Activated naive CD4-positive, alpha-beta T cell treated with anti-CD3 and anti-CD28 coated beads, Interleukin-2, amount 50 U/mL, for 72 hours (primary cell): ENCODE results near the gene ATP6V0A1. TPM values are rescaled to one million over a fixed set of nuclear protein-coding genes. Genes with fewer than 3 reads are reported as not detected.

Experiments used
- ATAC-seq, 2 donors: fragments of 150-1000 bp; cut with Tn5 transposase; 2 replicates each; pipeline ENCODE4 v1.10.0; 2021; ENCODE audit warnings: mild to moderate bottlenecking in 2 of 2, moderate library complexity in 2 of 2
- DNase-seq, 2 donors: peaks; one replicate each; pipeline ENCODE4 v3.0.0; 2021 to 2022; ENCODE audit warnings: low spot score in 2 of 2
- H3K27ac Mint-ChIP-seq, 2 donors: one replicate each; pipeline ENCODE4 v1.8.0; 2022; ENCODE audit warnings: mild to moderate bottlenecking in 2 of 2, mixed read lengths in 2 of 2
- H3K36me3 Mint-ChIP-seq, 2 donors: one replicate each; pipeline ENCODE4 v1.8.0; 2022; ENCODE audit warnings: mixed read lengths in 2 of 2
- H3K9me3 Mint-ChIP-seq, 2 donors: one replicate each; pipeline ENCODE4 v1.8.0; 2022; ENCODE audit warnings: mixed read lengths in 2 of 2
- total RNA-seq, 2 donors: library from RNA; stranded (reverse); gene quantifications; one replicate each; pipeline ENCODE4 v1.2.3, GENCODE V29; 2022

The ATP6V0A1 gene
- total RNA-seq, 2 donors from 2014 or later = 14.9 to 25.5 TPM

DNA sequence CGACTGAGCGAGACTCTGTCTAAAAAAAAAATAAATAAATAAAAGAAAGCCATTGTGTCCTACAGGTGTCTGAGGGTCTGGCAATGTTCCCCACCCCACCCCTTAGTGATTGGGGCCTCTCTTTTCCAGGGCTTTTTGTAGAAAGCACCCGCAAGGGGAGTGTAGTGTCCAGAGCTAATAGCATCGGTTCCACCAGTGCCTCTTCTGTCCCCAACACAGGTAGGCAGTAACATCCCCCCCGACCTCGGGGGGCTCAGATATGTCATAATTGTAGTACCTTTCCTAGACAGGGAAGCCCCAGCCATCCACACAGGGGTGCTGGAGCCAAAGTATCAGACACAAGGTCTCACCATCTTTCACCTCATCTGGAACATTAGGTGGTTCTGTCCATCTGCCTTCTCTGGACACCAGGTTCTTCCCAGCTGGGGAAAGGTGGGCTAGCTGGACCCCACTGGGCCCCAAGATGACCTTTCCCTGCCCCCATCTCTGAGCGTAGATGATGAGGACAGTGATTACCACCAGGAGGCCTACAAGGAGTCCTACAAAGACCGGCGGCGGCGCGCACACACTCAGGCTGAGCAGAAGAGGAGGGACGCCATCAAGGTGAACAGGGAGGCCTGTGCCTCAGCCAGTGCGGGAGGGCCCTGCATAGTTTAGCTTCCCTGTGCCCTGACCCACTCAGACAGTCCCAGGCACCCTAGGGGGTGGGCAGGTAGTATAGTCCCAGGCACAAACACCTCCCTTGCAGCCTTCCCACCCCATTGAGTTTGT lies 109.8 kb downstream of the ATP6V0A1 start:
- H3K27ac Mint-ChIP-seq = peak overlapping the region; percentile 50 to 94
- H3K36me3 Mint-ChIP-seq = peaks cover 31 to 34% of the 10 kb centered on the region in 2 donors
- no peaks in the 10 kb centered on the region for H3K9me3 Mint-ChIP-seq
- DNase-seq (no peak), ATAC-seq (no peak)

DNA sequence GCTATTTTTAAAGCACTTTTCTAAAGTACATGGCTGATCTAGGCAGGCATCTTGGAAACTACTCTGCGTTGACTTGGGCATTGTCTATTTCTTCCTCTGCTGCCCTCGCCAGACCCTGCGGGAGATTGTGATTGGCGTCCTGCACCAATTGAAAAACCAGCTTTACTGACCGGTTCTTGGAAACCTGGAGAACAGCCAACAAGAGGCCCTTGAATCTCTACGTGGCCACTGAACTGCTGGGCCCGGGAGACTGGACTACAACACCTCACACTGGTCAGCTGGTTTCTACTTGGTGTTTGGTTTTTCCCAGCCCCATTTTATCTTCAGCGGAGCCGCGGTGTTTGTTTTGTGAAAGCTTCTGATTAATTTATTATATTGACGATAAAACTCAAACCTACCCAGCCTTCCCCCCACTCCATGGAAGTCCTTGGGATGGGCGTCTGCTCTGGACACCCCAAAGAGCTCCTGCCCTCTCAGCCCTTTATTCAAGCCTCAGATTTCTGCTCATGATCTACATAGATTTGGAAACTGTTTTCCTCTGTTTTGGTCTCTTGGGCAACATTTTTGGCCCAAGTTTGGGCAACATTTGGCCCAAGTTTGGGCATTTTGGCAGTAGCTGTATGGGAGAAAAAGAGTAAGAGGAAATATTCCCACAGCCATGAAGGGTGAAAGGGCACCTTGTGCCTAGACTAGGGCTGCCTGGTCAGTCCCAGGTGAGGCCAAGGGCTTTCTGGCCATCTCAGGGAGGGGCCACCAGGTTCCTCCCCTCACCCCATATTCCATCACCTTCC lies 113.0 kb downstream of the ATP6V0A1 start:
- H3K27ac Mint-ChIP-seq = peak overlapping the region; percentile 28 to 69

More for the DNA sequence above, 113.0 kb downstream of the ATP6V0A1 start:
- DNase-seq (peak in 1 of 2 donors; percentile 43), ATAC-seq (no peak)
- Mint-ChIP-seq H3K36me3 (peaks cover 41 to 45% of the 10 kb centered on the region in 2 donors), H3K9me3 (no peaks in the 10 kb centered on the region)

Other genes with a start within 250 kb of the ATP6V0A1 start
- 100 to 1,000 TPM; 117 to 207 TPM for gene STAT5B, start 182.5 kb upstream of the ATP6V0A1 start, total RNA-seq
- 100 to 1,000 TPM; 171 to 177 TPM for gene STAT5A, start 170.4 kb upstream of the ATP6V0A1 start, total RNA-seq
- gene STAT3, start 70.4 kb upstream of the ATP6V0A1 start, total RNA-seq = 100 to 1,000 TPM; 189 to 505 TPM
- gene CAVIN1, start 35.6 kb upstream of the ATP6V0A1 start, total RNA-seq = 1 to 10 TPM in 1 of 2 donors, under 1 TPM in 1; 0.11 to 9.4 TPM
- 10 to 100 TPM; 13.1 to 16.9 TPM for gene NAGLU, start 77.4 kb downstream of the ATP6V0A1 start, total RNA-seq
- 1 to 10 TPM in 1 of 2 donors, under 1 TPM in 1; 0.76 to 1.7 TPM for gene HSD17B1, start 94.0 kb downstream of the ATP6V0A1 start, total RNA-seq
- gene COASY, start 103.3 kb downstream of the ATP6V0A1 start, total RNA-seq = 100 to 1,000 TPM in 1 of 2 donors, 10 to 100 TPM in 1; 86.4 to 124 TPM
- gene MLX, start 108.2 kb downstream of the ATP6V0A1 start, total RNA-seq = 10 to 100 TPM; 44.3 to 60.5 TPM
- gene PSMC3IP, start 118.9 kb downstream of the ATP6V0A1 start, total RNA-seq = 10 to 100 TPM; 24.7 to 52.5 TPM
- gene RETREG3, start 150.5 kb downstream of the ATP6V0A1 start, total RNA-seq = 10 to 100 TPM; 39.4 to 44.8 TPM
- 100 to 1,000 TPM in 1 of 2 donors, 10 to 100 TPM in 1; 56.3 to 151 TPM for gene TUBG1, start 150.8 kb downstream of the ATP6V0A1 start, total RNA-seq
- gene TUBG2, start 200.4 kb downstream of the ATP6V0A1 start, total RNA-seq = 10 to 100 TPM; 12.7 to 23.3 TPM
- gene PLEKHH3, start 218.1 kb downstream of the ATP6V0A1 start, total RNA-seq = 1 to 10 TPM; 1.2 to 2.9 TPM
- 1 to 10 TPM in 1 of 2 donors, under 1 TPM in 1; 0.78 to 1.0 TPM for gene CCR10, start 223.0 kb downstream of the ATP6V0A1 start, total RNA-seq
- 1 to 10 TPM in 1 of 2 donors, under 1 TPM in 1; 0.43 to 4.4 TPM for gene CNTNAP1, start 223.7 kb downstream of the ATP6V0A1 start, total RNA-seq